Endothelial cell of umbilical vein (primary cell): ENCODE measurements around the gene BPIFA1. TPM values are rescaled to one million over a fixed set of nuclear protein-coding genes. Genes with fewer than 3 reads are reported as not detected.

Experiments
- BruUV-seq: library from RNA; stranded (reverse); fragments of 400-500 nt; replicated peaks from 2 replicates; lab custom pipeline; 2021; lab: Mats Ljungman, UMichigan
- CTCF ChIA-PET: fragments of 300-600, 350-600 bp; sonication (Branson Sonifier 250); formaldehyde crosslinking; loops from one replicate; lab custom pipeline; 2021; ENCODE audit warnings: antibody characterized with exemption, inconsistent platforms; lab: Charles Lee
- POLR2A ChIA-PET: fragments of 300-600, 350-600 bp; sonication (Branson Sonifier 250); formaldehyde crosslinking; loops from one replicate; lab custom pipeline; 2021; ENCODE audit warnings: antibody characterized with exemption, inconsistent platforms; lab: Charles Lee
- DNase-seq: peaks from one replicate; pipeline ENCODE4 v3.0.0-alpha.2; 2011; ENCODE audit warnings: low read depth, low spot score
- FAIRE-seq: peaks from 2 replicates; lab custom pipeline; 2011; peaks lifted over from hg19 to GRCh38; lab: Jason Lieb, UNC
- H2AFZ ChIP-seq: 2 replicates; pipeline ENCODE4 v1.6.0; 2012; ENCODE audit warnings: low read depth, low read length, control low read depth, inconsistent platforms
- H3K27ac ChIP-seq: 2 replicates; pipeline ENCODE4 v1.5.1; 2011; ENCODE audit warnings: low read depth, mild to moderate bottlenecking, control low read depth, low read length, moderate library complexity; ENCODE audit not compliant: insufficient read depth
- H3K27me3 ChIP-seq, 2 experiments: 2 replicates each; pipeline versions ENCODE4 v1.6.0 to v1.6.1; 2011; ENCODE audit warnings: low read length in 2 of 2, mixed read lengths in 1 of 2; ENCODE audit not compliant: control insufficient read depth in 2 of 2, insufficient read depth in 2 of 2
- H3K36me3 ChIP-seq, 2 experiments: 2 replicates in 1 of 2; 3 replicates in 1 of 2; pipeline ENCODE4 v1.5.1; 2011; ENCODE audit warnings: low read length in 2 of 2, mild to moderate bottlenecking in 1 of 2, moderate library complexity in 1 of 2; ENCODE audit not compliant: control insufficient read depth in 2 of 2, insufficient read depth in 2 of 2; ENCODE audit errors: extremely low read depth in 1 of 2
- H3K4me1 ChIP-seq: 3 replicates; pipeline ENCODE4 v1.5.1; 2011; ENCODE audit warnings: mild to moderate bottlenecking, low read length; ENCODE audit not compliant: control insufficient read depth, insufficient read depth; ENCODE audit errors: extremely low read depth
- H3K4me2 ChIP-seq: 2 replicates; pipeline ENCODE4 v1.6.1; 2011; ENCODE audit warnings: low read length, control low read depth, mixed read lengths; ENCODE audit not compliant: insufficient read depth
- H3K4me3 ChIP-seq, 3 experiments: fragments of 200-600 bp in 1 of 3; sonication (generic), shearing (Covaris generic) in 1 of 3; replicated peaks in 1 of 3; 2 replicates each; pipeline ENCODE4 v1.5.1; 2011 to 2016; ENCODE audit warnings: control low read depth in 3 of 3, low read length in 3 of 3, mild to moderate bottlenecking in 2 of 3, inconsistent platforms in 1 of 3, low read depth in 1 of 3, moderate library complexity in 1 of 3; ENCODE audit not compliant: insufficient read depth in 1 of 3
- H3K79me2 ChIP-seq: 2 replicates; pipeline ENCODE4 v1.6.0; 2012; ENCODE audit warnings: low read length, inconsistent platforms; ENCODE audit not compliant: control insufficient read depth, insufficient read depth
- H3K9ac ChIP-seq: replicated peaks from 2 replicates; pipeline ENCODE3; 2011; ENCODE audit warnings: low read length, control low read depth; ENCODE audit not compliant: insufficient read depth; ENCODE audit errors: extremely low read depth
- H3K9me1 ChIP-seq: replicated peaks from 3 replicates; pipeline ENCODE4 v1.6.0; 2011; ENCODE audit warnings: mild to moderate bottlenecking, low read length; ENCODE audit not compliant: control insufficient read depth, insufficient read depth; ENCODE audit errors: extremely low read depth
- H3K9me3 ChIP-seq: replicated peaks from 2 replicates; pipeline ENCODE4 v1.5.1; 2012; ENCODE audit warnings: low read length, inconsistent platforms; ENCODE audit not compliant: control insufficient read depth, insufficient read depth
- H4K20me1 ChIP-seq: replicated peaks from 2 replicates; pipeline ENCODE3; 2011; ENCODE audit warnings: mild to moderate bottlenecking, low read length; ENCODE audit not compliant: control insufficient read depth, insufficient read depth; ENCODE audit errors: extremely low read depth
- CTCF ChIP-seq, 2 donors: IDR thresholded peaks; 1 replicate in 1 of 2; 2 replicates in 1 of 2; pipeline ENCODE4 v1.5.1; 2011; ENCODE audit warnings: low read length in 2 of 2, mild to moderate bottlenecking in 2 of 2, moderate library complexity in 2 of 2, control low read depth in 1 of 2, inconsistent platforms in 1 of 2, low read depth in 1 of 2; ENCODE audit not compliant: insufficient read depth in 1 of 2; ENCODE audit errors: extremely low read depth in 1 of 2
- EZH2 ChIP-seq: IDR thresholded peaks from 2 replicates; pipeline ENCODE4 v1.6.1; 2012; ENCODE audit warnings: borderline replicate concordance, low read depth, mild to moderate bottlenecking, moderate library complexity, low read length, inconsistent platforms; ENCODE audit not compliant: severe bottlenecking
- FOS ChIP-seq: IDR thresholded peaks from 2 replicates; pipeline ENCODE4 v1.6.1; 2011; ENCODE audit warnings: mild to moderate bottlenecking, low read length, moderate library complexity, borderline replicate concordance; ENCODE audit not compliant: insufficient read depth
- GATA2 ChIP-seq: IDR thresholded peaks from 2 replicates; pipeline ENCODE4 v1.7.0; 2011; ENCODE audit warnings: low read depth, mild to moderate bottlenecking, moderate library complexity, mixed read lengths, low read length; ENCODE audit not compliant: insufficient read length, insufficient read depth
- JUN ChIP-seq: IDR thresholded peaks from 2 replicates; pipeline ENCODE4 v1.6.1; 2011; ENCODE audit warnings: borderline replicate concordance, low read depth; ENCODE audit not compliant: insufficient read length, insufficient read depth
- MYC ChIP-seq: IDR thresholded peaks from one replicate; pipeline ENCODE4 v1.6.1; 2011; ENCODE audit warnings: mild to moderate bottlenecking, low read depth, low read length
- POLR2A ChIP-seq: IDR thresholded peaks from 2 replicates; pipeline ENCODE4 v1.6.1; 2012; ENCODE audit warnings: low read depth, mild to moderate bottlenecking, control low read depth, low read length
- POLR2AphosphoS5 ChIP-seq: IDR thresholded peaks from 2 replicates; pipeline ENCODE4 v1.6.1; 2012; ENCODE audit warnings: low read depth, mild to moderate bottlenecking, control low read depth, low read length, moderate library complexity; ENCODE audit not compliant: insufficient read depth
- dilution Hi-C: fragments of 300-500 bp; cut with MboI; formaldehyde crosslinking; loops from one replicate; pipeline ENCODE4 v1.15.0; 2019; ENCODE audit warnings: low sequenced_read_pairs; ENCODE audit not compliant: extremely low pct_ligation_motif_present
- intact Hi-C: fragments of 100-400 bp; cut with micrococcal nuclease; formaldehyde crosslinking; loops from one replicate; pipeline ENCODE4 v1.10.0; 2022
- polyA plus RNA-seq, 4 experiments: library from polyadenylated mRNA; depleted of rRNA in 3 of 4; stranded (reverse) in 3 of 4; unstranded in 1 of 4; fragments of >200 nt; gene quantifications; 2 replicates each; pipeline versions ENCODE4 v1.2.1 to v1.2.3, GENCODE V29; 2011 to 2012; ENCODE audit warnings: missing spikeins in 1 of 4
- total RNA-seq: library from RNA; stranded (reverse); gene quantifications from 2 replicates; pipeline ENCODE4 v1.2.3, GENCODE V29; 2021
- TF ChIP-seq, protein P1 (sequence below): IDR thresholded peaks from 2 replicates; pipeline ENCODE4 v1.6.1; 2011; ENCODE audit not compliant: insufficient read depth, insufficient read length

Gene BPIFA1
- total and polyA plus RNA-seq, 2 donors (not counting 3 experiments of a cell fraction or from before 2014, with no cell fraction given): not detected

GRCh38 chr20:33233129-33233774 is 2.5 kb upstream of the BPIFA1 start:
- TF ChIP-seq CTCF (IDR thresholded peaks at IDR 0.05; ENCODE audit: extremely low read depth in 1 of 2, insufficient read depth in 1 of 2, low read depth in 1 of 2, low read length in 2 of 2) (no peak), JUN (no peak), POLR2A (no peak), POLR2AphosphoS5 (no peak), EZH2 (no peak), GATA2 (no peak), FOS (no peak), MYC (no peak)
- TF ChIP-seq, protein P1, sequence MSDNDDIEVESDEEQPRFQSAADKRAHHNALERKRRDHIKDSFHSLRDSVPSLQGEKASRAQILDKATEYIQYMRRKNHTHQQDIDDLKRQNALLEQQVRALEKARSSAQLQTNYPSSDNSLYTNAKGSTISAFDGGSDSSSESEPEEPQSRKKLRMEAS: no peak
- Histone ChIP-seq H2AFZ (no peak overlapping the region), H3K9me3 (no peaks in the 10 kb centered on the region), H3K4me2 (no peak overlapping the region), H3K36me3 (no peaks in the 10 kb centered on the region), H3K27ac (no peak overlapping the region), H3K9ac (no peak overlapping the region), H4K20me1 (no peaks in the 10 kb centered on the region), H3K79me2 (no peaks in the 10 kb centered on the region), H3K4me1 (no peaks in the 10 kb centered on the region), H3K4me3 (no peak overlapping the region), H3K27me3 (peaks cover 0 to 1% of the 10 kb centered on the region in 2 experiments), H3K9me1 (no peaks in the 10 kb centered on the region)
- ChIA-PET POLR2A (no interaction called here), CTCF (no interaction called here)
- FAIRE-seq: no peak
- dilution Hi-C loops (no loop called here), intact Hi-C loops (loop anchor here (2.0 kb wide), 1 partner anchor 66 kb away; no protein-coding TSS in a partner anchor)
- DNase-seq: no peak
- no TSS peak for BruUV-seq
